Dedifferentiated amniotic fluid mesenchymal stem cell (primary cell): ENCODE data around the gene ADAM8.

Experiments used
- DNase-seq: peaks from one replicate; pipeline ENCODE4 v3.0.0-alpha.2; 2016; ENCODE audit errors: extremely low spot score

ADAM8 gene

DNA sequence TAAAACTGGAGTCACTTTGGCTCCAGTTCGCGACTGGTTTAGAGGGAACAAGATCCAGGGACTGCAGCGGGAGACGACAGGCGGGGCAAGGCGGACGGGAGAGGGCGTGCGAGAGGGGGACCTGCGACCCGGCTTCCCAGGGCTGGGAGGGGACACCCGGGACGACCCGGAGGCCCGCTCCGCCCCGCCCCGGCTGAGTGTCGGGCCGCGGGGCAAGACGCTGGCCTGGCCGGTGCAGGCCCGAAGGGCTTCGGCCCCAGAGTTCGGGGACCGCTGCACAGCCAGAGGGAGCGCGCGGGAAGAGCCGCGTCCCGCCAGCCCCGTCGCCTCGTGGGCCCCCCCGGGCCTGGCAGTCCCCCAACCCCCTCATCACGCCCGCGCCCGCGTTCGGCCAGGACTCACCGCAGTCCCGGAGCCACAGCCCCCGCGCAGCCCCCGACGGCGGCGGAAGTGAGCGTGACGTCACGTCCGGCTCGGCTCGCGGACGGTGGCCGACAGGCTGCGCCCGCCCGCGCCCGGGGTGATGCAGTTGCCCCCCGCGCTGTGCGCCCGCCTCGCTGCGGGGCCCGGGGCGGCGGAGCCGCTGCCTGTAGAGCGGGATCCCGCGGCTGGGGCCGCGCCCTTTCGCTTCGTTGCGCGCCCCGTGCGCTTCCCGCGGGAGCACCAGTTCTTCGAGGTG, 31.9 kb upstream of the ADAM8 start, which contains the start of the genes TUBGCP2 and ZNF511:
TUBGCP2 (minus strand) TSS at position 452 of the 679 bp plus-strand sequence. CDS start 5,931 bp downstream, outside the sequence.
ZNF511 (plus strand) TSS at position 494 of the 679 bp plus-strand sequence; CDS start at position 524, 30 bp downstream.
- peak; percentile 64 for DNase-seq

DNA sequence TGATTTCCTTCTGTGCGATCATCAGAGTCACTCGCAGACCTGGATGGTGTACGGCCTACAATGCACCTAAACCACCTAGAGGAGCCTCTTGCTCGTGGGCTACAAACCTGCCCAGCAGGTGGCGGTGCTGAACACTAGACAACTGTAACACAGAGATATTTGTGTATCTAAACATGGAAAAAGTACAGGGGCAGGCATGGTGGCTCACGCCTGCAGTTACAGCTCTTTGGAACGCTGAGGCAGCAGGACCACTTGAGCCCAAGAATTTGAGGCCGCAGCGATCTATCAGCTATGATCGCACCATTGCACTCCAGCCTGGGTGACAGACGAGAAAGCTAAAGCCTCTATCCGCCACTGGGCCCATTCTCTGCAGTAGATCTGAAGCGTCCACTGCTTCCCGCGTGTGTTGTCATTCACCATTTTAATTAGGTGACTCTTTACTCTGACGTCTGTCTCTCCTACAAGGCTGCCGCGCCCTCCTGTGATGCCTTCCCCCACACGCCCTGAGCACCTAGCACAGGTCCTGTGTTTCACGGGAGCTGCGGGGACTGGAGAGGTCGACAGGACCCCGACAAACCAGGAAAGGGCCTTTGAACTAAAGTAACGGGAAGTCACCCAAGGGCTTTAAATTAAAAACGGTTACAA, 31.2 kb upstream of the ADAM8 start:
- no peak for DNase-seq

DNA sequence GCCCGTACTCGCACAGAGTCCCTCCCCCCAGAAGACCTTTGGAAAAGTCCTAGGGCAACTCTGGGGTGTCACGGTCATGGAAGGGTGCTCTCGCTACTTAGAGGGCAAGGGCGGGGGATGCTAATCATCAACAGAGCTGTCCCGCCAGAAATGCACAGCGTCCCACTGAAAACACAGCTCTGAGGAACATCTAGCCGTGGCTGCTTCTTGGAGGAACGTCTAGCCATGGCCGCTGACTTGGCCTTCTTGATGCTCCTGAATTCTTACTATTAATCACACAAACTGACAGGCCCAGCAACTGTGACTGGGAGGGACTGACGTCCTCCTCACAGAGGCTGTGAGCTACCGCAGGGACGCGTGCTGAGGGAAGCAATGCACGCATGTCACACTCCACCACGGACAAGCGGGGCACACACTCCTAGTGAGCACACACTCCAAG, 30.3 kb upstream of the ADAM8 start:
- no peak for DNase-seq

DNA sequence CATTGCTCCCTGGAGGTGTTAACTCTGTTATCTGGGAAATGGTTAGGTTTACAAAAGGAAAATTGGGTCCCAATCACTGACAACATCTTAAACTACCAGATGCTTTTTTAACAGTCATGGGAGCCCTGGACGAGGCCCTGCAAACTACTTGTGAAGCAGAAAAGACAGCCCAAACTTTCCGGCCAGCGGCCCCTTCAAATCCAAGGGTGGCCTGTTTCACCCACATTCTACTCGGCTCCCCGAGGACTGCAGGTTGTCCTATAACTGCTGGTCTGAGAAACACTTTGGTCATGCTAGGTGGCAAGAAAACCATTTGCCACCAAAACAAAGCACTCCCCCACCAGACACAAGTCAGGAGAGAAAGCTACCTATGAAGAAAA, 29.4 kb upstream of the ADAM8 start:
- no peak for DNase-seq

DNA sequence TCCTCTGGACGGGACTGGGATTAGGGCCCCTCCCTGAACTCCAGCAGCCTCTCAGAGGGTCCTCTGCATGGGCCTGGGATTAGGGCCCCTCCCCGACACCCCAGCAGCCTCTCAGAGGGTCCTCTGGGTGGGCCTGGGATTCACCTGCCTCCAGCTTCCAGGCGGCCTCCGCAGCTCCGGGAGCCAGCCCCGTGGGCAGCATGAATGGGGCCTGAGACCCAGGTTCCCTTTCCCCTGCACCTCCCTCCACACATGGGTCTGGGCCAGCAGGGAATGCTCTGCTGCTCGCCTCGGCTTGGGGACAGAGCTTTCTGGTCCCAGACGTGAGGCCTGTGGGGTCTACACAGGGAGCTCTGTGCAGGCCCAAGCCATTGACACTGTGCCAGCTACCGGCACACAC, 26.5 kb upstream of the ADAM8 start:
- DNase-seq: no peak

DNA sequence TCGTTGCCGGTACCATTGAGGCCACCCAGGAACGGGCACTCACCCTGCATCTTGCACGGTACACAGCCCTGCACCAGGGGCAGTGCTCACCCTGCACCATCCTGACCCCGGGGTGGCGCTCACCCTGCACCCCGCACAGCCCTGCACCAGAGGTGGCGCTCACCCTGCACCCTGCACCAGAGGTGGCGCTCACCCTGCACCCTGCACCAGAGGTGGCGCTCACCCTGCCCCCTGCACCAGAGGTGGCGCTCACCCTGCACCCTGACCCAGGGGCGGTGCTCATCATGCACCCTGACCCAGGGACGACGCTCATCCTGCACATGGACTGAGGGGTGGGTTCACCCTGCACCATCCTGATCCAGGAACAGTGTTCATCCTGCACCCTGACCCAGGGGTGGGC, 25.6 kb upstream of the ADAM8 start:
- DNase-seq: no peak

DNA sequence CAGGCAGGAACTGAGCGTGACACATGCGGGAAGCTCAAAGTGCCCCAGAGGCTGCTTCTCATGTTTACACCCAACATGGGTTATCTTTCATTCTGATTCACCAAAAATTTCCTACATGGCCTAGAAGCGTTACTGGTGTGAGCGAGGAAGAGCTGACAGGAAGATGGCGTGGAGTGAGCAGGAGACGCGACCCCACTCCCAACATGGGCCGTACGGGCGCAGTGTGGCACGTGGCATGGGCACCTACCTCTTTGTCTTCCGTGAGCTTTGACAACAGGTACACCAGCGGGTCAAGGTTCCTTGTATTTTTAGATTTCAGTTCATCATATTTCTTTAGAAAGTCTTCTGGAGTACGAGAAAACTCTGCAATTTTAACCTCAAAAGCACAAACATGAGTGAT, 23.1 kb upstream of the ADAM8 start:
- DNase-seq: no peak

DNA sequence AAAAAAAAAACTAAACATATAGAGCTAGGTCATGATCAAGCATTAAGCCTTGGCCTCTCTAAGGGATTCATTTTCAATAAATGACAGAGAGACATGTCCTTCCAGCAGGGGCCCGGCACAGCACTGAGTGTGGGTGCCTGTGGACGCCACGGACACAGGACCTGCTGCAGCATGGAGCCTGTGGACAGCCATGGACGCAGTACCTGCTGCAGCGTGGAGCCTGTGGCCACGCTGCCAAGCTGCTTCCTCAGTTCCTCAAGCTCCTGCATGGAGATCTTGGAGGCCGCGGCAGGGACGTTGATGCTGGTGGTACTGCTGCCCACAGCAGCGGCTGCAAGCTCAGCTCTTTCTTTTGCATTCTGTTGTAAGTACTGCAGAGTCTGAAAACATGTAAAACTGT, 22.6 kb upstream of the ADAM8 start:
- DNase-seq: no peak

DNA sequence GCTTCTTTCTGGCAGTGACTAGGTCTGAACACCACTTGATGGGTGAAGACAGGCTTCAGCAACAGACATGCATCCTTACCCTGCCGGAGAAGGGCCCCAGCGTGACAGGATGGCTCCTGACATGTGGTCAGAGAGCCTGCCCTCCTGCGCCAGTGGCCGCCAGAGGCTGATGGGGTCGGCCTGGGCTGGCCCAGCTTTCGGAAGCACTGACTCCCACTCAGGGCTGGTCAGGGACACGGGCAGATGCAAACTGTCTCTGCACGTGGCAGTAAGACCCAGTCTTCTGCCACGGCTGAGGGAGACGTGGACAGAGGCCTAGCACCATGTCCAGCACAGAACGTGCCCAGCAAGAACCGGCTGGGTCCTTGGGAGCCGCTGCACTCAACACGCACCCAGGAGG, 21.8 kb upstream of the ADAM8 start:
- no peak for DNase-seq

DNA sequence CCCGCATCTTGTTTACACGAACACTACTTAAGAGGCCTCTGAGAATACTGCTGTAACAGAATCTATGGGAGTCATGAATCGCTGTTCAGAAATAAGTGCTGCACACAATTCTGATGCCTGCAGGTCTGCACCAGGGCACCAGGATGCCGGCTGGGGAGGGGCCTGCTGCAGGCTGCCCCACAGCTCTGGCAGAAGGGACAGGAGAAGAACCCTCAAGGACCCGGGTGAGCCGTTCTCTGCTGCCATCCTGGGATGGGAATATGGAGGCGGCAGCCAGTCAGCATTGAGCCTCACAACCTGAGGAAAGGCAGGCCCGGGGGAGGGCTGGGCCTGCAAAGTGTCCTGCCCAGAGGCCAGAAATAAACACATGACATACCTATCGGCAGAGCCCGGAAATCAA, 20.8 kb upstream of the ADAM8 start:
- no peak for DNase-seq

DNA sequence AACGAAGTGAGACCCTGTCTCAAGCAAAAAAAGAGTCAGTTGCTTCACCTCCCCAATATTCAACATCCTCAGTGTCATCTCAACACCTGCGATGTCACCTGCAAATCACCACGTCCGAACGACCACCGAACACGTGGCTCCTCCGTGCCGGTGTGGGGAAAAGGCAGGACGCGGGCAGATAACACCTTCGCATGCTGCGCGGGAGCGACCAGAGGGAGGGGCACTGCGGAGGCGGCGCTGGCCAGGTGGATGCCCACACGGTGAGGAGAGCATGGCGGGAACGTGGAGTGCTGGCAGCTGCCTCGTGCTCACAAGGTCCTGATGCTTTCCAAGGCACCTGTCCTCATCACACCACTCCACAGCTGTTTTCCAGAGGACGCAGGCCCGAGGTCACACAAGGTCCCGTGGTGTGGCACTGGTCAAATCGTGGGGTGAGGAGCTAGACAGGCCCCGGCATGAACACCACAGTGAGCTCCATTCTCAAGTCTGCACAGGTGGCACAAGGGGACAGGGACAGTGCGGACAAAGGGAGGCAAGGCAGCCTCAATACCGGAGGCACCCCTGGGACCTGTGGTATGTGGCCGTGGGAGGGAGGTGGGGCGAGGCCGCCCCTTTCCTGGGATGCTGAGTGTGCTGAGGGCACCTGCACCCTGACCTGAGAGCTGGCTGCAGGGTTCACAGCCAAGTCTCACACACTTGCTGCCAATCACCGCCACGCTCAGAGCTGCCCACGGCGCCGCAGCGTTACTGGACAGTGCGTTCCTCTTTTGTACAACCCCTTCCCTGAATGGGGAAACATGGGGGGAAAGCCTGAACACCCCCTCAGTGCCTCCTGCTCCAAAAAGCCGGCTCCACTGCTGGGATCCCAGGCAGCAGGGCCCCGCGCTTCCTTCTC, 19.0 kb upstream of the ADAM8 start:
- DNase-seq: no peak

DNA sequence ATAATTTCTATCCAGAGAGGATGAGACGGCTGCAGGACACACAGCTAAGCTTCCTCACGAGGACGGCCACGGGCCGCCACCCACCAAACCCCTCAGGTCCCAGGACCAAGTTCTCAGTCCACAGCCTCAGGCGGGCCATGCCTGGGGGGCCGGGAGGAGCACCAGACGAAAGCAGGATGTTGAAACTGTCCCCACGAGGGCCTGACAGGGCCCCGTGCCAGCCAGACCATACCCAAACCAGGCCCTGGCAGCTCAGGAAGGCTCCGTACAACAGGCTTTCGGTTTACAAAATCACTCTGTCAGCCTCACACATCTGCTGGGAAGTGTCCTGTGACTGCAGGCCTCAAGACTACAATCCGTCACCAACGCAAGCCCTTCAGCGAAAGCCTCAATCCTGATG, 17.5 kb upstream of the ADAM8 start:
- DNase-seq: no peak

DNA sequence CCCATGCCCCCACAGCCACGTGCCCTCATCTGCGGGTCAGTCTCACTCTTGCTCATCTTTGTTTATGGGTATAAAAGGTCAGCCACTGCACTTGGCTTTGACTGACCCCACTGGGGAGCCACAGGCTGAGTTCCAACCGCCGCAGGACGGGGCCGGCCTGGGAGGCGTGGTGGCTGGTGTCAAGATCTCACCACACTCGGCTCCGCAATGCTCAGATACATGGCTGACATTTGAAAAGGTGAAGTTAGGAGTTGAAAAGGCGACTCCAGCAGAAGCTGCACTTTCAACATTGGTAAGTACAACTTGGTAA, 17.1 kb upstream of the ADAM8 start:
- no peak for DNase-seq

DNA sequence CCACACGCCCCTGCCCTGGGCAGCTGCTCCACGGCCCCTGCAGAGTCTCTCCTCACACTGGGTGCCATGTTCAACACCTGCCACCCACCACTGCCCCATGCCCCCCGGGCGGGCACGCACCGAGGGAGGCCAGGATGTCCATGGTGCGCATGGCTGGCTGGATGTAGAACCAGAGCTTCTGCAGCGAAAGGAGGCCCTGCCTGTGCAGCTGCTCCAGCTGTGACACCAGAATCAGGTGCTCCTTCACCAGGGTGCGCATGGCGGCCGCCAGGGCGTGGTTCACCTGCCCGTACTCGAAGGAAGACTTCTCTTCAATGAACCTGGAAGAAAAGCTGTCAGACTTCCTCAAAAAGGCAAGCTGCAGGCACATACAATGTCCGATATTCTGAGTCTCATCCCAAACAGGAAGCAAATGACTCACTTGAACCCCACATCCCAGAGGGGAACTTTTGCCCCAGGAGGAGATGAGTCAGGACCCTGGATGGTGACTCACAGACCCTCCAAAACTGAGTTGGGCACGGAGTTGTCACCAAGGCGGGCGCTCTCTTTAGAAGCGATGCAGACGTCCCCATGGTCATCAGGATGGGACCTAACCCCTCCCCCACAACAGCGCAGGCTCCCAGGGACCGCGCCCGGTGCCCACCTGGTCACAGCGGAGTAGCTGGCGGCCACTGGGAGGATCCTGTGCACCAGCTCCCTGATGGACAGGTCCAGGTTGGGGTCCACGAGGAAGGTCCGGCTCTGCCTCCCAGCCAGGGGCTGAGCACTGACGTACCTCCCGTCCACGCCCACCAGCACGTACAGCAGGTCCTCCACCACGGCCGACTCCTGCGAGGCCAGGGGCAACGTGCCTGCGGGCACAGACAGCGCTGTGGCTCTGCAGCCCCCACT, 16.5 kb upstream of the ADAM8 start:
- DNase-seq: no peak

DNA sequence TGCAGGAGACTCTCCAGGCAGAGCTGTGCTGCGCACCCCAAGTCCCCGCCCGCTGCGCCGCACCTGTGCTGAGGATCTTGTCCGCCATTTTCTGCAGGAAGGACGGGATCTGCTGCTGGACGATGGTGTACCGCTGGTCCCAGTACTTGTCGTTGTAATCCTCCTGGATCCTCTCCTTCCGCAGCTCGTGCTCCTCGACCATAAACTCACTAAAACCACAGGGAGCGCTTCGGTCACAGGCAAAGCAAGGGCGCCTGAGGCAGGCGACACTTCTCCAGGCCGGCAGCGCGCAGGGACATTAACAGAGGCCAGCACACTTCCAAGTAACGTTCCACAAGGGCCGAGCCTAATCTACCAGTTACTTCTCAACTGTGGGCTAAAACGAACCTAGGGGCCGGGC, 13.1 kb upstream of the ADAM8 start:
- no peak for DNase-seq

DNA sequence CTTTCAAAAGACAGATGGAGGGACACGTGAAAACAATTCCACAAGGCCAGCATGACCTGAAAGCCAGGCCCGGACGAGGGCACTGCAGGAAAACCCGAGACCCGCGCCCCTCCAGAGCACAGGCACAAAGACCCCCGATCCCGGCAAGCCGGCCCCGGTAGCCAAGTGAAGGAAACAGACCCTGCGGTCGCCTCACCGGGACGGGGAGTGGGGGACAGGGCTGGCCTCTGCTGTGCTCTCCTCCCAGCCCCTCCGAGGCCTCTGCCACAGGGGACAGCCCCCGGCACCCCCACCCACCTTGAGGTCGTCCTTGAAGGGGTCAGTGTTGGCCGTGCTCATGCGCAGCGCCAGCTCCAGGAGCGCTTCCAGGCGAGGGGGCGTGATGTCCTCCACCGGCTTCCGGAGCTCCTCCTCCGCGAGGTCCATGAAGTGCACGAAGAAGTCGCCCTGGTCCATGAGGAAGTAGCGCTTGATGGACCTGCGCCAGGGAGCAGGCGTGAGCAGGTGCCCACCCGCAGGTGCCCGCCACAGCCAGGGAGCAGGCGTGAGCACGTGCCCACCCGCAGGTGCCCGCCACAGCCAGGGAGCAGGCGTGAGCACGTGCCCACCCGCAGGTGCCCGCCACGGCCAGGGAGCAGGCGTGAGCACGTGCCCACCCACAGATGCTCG, 11.3 kb upstream of the ADAM8 start:
- DNase-seq: no peak

DNA sequence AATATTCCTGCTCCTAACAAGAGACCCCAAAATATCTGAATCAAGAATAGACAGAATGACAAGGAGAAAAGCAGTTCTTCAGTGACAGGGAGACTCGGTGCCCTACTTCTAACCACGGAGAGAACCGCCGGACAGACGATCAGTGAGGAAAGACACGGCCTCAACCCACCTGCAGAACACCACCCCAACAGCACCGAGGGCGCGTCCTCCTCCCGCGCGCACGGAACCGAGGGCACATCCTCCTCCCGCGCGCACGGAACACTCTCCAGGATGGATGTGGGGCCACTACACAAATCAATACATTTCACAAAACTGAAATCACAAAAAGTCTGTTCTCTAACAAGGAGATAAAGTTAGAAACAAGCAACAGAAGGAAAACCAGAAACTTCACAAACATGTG, 9.7 kb upstream of the ADAM8 start:
- DNase-seq: no peak

DNA sequence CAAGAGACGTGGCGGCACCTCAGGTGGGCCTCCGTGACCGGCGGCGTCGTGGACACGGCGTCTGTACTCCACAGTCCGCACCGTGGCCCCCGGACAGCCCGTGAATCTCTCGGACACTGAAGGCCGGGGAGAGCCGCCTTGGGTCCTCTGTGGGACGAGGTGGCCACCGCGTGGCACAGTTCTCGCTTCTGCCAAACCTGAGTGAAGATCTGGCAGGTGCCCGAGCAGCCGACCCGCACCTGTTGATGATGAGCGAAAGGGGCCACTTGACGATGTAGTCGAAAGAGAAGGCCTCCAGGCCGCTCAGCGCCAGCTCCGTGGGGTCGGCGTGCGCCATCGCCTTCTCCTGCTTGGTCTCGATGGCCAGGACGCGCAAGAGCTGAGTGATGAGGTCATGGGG, 8.5 kb upstream of the ADAM8 start:
- DNase-seq: no peak

DNA sequence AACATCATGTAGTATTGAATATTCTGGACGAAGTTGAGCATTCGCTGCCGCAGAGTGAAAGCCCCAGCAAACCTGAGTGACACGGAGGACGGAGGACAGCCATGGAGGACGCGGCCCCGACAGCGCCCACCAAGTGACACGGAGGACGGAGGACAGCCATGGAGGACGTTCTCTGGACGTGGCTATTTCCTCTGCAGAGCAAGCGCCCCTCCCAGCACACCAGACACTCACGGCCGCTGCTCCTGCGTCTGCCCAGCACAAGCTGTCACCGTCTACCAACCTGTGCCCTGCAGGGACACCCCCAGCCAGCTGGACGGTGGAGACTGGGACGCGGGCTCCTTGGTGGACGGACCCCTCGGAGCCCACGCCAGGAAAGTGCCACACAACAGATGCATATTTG, 7.3 kb upstream of the ADAM8 start:
- DNase-seq: no peak

DNA sequence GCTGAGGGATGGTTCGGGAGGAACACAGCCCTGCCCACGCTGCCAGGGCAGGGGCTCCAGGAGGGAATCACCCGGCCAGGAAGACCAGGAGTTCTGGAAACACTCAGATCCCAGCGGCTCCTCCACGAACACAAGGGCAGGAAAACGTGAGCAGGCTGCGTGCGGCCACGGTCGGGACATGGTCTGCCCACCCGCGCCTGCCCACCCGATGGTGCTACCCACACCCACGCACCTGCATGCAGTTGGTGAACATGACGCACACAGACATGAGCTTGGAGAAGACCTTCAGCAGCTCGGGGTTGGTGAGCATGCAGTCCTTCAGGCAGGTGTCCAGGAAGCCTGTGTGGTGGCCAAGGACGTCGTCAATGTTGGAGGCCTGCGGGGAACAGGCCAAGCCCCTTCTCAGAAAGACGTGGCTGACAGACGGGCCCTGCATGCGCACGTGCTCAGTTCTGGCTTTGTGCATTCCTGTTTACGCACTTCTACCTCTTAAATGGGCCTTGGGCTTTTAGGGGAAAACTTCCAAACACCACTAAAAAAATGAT, 6.2 kb upstream of the ADAM8 start:
- DNase-seq: no peak
